MM.1S (cell line): Measurements from ENCODE around the gene WTIP.
"Not testable (repeated sequence)": the region's sequence is repeated elsewhere in the genome, so short reads cannot be mapped to it uniquely, and the experiment has no call there.

Source experiments
- DNase-seq: peaks from one replicate; pipeline ENCODE4 v3.0.0-alpha.2; 2015
- H2AFZ ChIP-seq: fragments of 300-600 bp; sonication (generic); 2 replicates; pipeline ENCODE4 v1.6.0; 2016; ENCODE audit warnings: antibody characterized with exemption, low read length
- H3F3A ChIP-seq: fragments of 300-600 bp; sonication (generic); 2 replicates; pipeline ENCODE4 v1.6.1; 2016; ENCODE audit warnings: mild to moderate bottlenecking, antibody characterized with exemption, low read length, moderate library complexity, mixed read lengths; ENCODE audit not compliant: insufficient read depth
- H3K27ac ChIP-seq: fragments of 300-600 bp; sonication (generic); 2 replicates; pipeline ENCODE4 v1.5.1; 2016; ENCODE audit warnings: mild to moderate bottlenecking, low read length
- H3K27me3 ChIP-seq: fragments of 300-600 bp; sonication (generic); replicated peaks from 2 replicates; pipeline ENCODE4 v1.6.0; 2016; ENCODE audit warnings: low read length; ENCODE audit not compliant: insufficient read depth
- H3K36me3 ChIP-seq: fragments of 300-600 bp; sonication (generic); replicated peaks from 2 replicates; pipeline ENCODE4 v1.6.1; 2016; ENCODE audit warnings: mild to moderate bottlenecking, low read length, mixed read lengths; ENCODE audit not compliant: insufficient read depth
- H3K4me1 ChIP-seq: fragments of 300-600 bp; sonication (generic); 2 replicates; pipeline ENCODE4 v1.6.1; 2016; ENCODE audit warnings: low read length, mixed read lengths
- H3K4me2 ChIP-seq: fragments of 300-600 bp; sonication (generic); 2 replicates; pipeline ENCODE4 v1.6.0; 2016; ENCODE audit warnings: low read depth, low read length
- H3K4me3 ChIP-seq: fragments of 300-600 bp; sonication (generic); 2 replicates; pipeline ENCODE4 v1.5.1; 2016; ENCODE audit warnings: low read length, mixed read lengths
- H3K79me2 ChIP-seq: fragments of 300-600 bp; sonication (generic); 2 replicates; pipeline ENCODE4 v1.6.1; 2016; ENCODE audit warnings: mixed run types, low read length, mixed read lengths
- H3K9ac ChIP-seq: fragments of 300-600 bp; sonication (generic); 2 replicates; pipeline ENCODE4 v1.6.1; 2016; ENCODE audit warnings: low read length, mixed read lengths
- H3K9me2 ChIP-seq: fragments of 300-600 bp; sonication (generic); replicated peaks from 2 replicates; pipeline ENCODE4 v1.6.1; 2016; ENCODE audit warnings: mild to moderate bottlenecking, low read length, mixed read lengths; ENCODE audit not compliant: insufficient read depth
- H3K9me3 ChIP-seq: fragments of 300-600 bp; sonication (generic); replicated peaks from 2 replicates; pipeline ENCODE4 v1.6.1; 2016; ENCODE audit warnings: mild to moderate bottlenecking, low read length, mixed read lengths; ENCODE audit not compliant: insufficient read depth
- H4K20me1 ChIP-seq: fragments of 300-600 bp; sonication (generic); 2 replicates; pipeline ENCODE4 v1.6.1; 2016; ENCODE audit warnings: mild to moderate bottlenecking, low read length, moderate library complexity, mixed read lengths; ENCODE audit not compliant: insufficient read depth
- CTCF ChIP-seq: fragments of 300-600 bp; sonication (generic); IDR thresholded peaks from 2 replicates; pipeline ENCODE4 v1.5.1; 2016; ENCODE audit warnings: antibody characterized with exemption, low read length, mixed read lengths
- EZH2 ChIP-seq: fragments of 300-600 bp; sonication (generic); optimal IDR thresholded peaks from 2 replicates; pipeline ENCODE3; 2017; ENCODE audit warnings: low read depth, mild to moderate bottlenecking, antibody characterized with exemption, low read length, mixed read lengths
- EZH2phosphoT487 ChIP-seq: fragments of 300-600 bp; sonication (generic); IDR thresholded peaks from 2 replicates; pipeline ENCODE4 v1.6.1; 2018; ENCODE audit warnings: antibody characterized with exemption, low read length

Gene WTIP

DNA sequence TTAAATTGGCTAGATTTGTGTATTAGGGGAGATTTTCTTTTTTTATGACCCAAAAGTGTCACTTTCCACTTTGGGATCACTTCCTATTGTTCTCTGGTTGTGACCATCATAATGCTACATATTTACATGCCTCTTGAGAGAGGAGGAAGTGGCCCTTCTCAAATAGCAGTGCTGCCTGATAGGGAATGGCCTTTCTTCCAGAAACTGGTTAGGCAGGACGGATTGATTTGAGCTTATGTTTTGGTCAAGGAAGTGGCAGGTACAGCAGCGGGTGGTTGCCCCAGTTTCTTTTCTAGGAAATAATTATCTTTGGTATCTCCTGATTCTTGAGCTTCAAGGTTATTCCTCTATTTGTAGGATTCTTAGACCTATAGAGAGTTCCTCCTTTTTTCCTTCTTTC is 21.9 kb upstream of the WTIP start:
- TF ChIP-seq CTCF: no peak
- TF ChIP-seq EZH2phosphoT487: no peak
- no peak for TF ChIP-seq EZH2

DNA sequence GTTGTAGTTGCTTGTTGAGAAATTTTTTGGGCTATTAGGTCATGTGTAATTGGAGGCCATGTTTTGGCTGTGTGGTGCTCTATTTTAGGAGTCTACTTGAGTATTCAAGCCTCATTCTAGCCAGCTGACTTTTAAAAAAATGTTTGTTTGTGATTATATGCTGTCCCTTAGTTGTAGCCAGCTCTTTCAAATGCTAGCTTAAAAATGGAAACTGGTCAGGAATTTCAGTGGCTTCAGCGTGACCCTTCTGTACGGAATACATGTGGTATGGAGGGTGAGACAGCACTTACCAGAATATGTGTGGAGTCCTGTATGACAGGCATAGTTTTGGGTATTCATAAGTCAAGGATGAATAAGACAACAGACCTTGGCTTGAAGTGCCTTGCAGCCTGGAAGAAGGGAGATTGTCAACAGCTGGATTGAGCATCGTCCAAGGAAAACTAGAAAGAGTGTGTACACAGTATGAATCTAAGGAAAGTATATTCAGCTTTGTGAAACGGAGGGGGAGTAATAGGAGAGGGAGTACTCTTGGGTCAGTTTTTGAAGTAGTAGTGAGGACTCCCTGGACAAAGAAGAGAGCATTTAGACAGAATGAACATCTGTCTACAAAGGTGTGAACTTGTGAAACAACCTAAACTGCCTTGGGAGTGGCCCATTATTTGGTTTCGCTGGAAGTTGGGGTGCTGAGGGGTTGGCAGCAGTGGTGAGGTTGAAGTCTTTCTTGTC is 20.0 kb upstream of the WTIP start:
- Histone ChIP-seq H3K79me2 (peaks cover 50% of the 10 kb centered on the region), H2AFZ (no peak overlapping the region), H3K27me3 (no peaks in the 10 kb centered on the region), H3K9me2 (no peaks in the 10 kb centered on the region), H3K4me3 (no peak overlapping the region), H3K4me1 (no peaks in the 10 kb centered on the region), H3K4me2 (no peak overlapping the region), H3K9me3 (no peaks in the 10 kb centered on the region), H3F3A (no peaks in the 10 kb centered on the region), H4K20me1 (no peaks in the 10 kb centered on the region; the same call in 1 of the 2 replicates), H3K9ac (no peak overlapping the region), H3K27ac (no peak overlapping the region), H3K36me3 (peaks cover 11% of the 10 kb centered on the region; the same call in 1 of the 2 replicates)
- TF ChIP-seq EZH2phosphoT487: no peak
- no peak for TF ChIP-seq EZH2
- no peak for TF ChIP-seq CTCF
- DNase-seq: no peak

More for the DNA sequence above, 21.9 kb upstream of the WTIP start:
- Histone ChIP-seq H3K4me1 (no peaks in the 10 kb centered on the region), H3K4me2 (no peak overlapping the region), H3K4me3 (no peak overlapping the region), H4K20me1 (no peaks in the 10 kb centered on the region; the same call in 1 of the 2 replicates), H3K9me3 (no peaks in the 10 kb centered on the region), H3K36me3 (peaks cover 11% of the 10 kb centered on the region; the same call in 1 of the 2 replicates), H3K79me2 (peaks cover 59% of the 10 kb centered on the region), H3K27me3 (no peaks in the 10 kb centered on the region), H3K9ac (no peak overlapping the region), H3K27ac (no peak overlapping the region), H3F3A (no peaks in the 10 kb centered on the region), H3K9me2 (no peaks in the 10 kb centered on the region), H2AFZ (no peak overlapping the region)
- no peak for DNase-seq

DNA sequence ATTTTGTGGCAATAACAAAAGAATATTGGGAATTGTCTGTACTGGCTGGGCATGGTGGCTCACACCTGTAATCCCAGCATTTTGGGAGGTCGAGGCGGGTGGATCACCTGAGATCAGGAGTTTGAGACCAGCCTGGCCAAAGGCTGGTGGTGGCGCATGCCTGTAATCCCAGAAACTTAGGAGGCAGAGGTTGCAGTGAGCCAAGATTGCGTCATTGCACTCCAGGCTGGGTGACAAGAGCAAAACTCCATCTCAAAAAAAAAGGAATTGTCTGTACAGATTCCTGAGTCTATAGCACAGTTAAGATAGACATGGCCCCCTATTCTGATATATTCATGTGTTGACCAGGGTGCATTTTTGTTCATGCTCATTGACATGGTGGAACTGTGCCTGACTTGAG is 16.8 kb upstream of the WTIP start:
- H3K4me2 ChIP-seq, H2AFZ ChIP-seq, H3K27me3 ChIP-seq, H4K20me1 ChIP-seq, H3K27ac ChIP-seq, DNase-seq, H3K4me3 ChIP-seq, H3F3A ChIP-seq, H3K4me1 ChIP-seq, H3K9me2 ChIP-seq, H3K9me3 ChIP-seq, H3K9ac ChIP-seq: not testable (repeated sequence)
- Histone ChIP-seq H3K79me2 (peaks cover 26% of the 10 kb centered on the region), H3K36me3 (peaks cover 15% of the 10 kb centered on the region; the same call in 1 of the 2 replicates)

GRCh38 chr19:34468409-34468808 is 13.1 kb upstream of the WTIP start:
- H3K9me2 ChIP-seq: no peaks in the 10 kb centered on the region
- H3K4me2 ChIP-seq: no peak overlapping the region
- H3K27me3 ChIP-seq: no peaks in the 10 kb centered on the region
- no peak for TF ChIP-seq EZH2phosphoT487
- no peak for TF ChIP-seq EZH2
- TF ChIP-seq CTCF: no peak
- no peak overlapping the region for H3K27ac ChIP-seq
- H3K9ac ChIP-seq: no peak overlapping the region
- no peaks in the 10 kb centered on the region for H4K20me1 ChIP-seq
- DNase-seq: no peak
- no peaks in the 10 kb centered on the region for H3K79me2 ChIP-seq
- peaks cover 7% of the 10 kb centered on the region; the same call in 1 of the 2 replicates for H3K36me3 ChIP-seq
- H3K9me3 ChIP-seq: no peaks in the 10 kb centered on the region
- no peaks in the 10 kb centered on the region for H3K4me1 ChIP-seq
- no peak overlapping the region for H3K4me3 ChIP-seq
- H2AFZ ChIP-seq: no peak overlapping the region
- no peaks in the 10 kb centered on the region for H3F3A ChIP-seq

- not testable (repeated sequence) for H3K27ac ChIP-seq, H2AFZ ChIP-seq, H3K9me2 ChIP-seq
These were observed 12.5 kb upstream of the WTIP start for GRCh38 chr19:34469026-34469425.

More at GRCh38 chr19:34469026-34469425, 12.5 kb upstream of the WTIP start:
- DNase-seq, H3F3A ChIP-seq, H3K9ac ChIP-seq, H3K36me3 ChIP-seq, H3K79me2 ChIP-seq, H3K4me3 ChIP-seq, H3K9me3 ChIP-seq, H4K20me1 ChIP-seq, H3K4me1 ChIP-seq, H3K4me2 ChIP-seq, H3K27me3 ChIP-seq: not testable (repeated sequence)
